NB4 (cell line): ENCODE results near the gene ANKRD39.

Experiments
- DNase-seq: peaks from one replicate; pipeline ENCODE4 v3.0.0; 2010; ENCODE audit warnings: low read depth
- H3K4me3 ChIP-seq: one replicate; pipeline ENCODE4 v1.5.1; 2011; ENCODE audit warnings: mild to moderate bottlenecking, low read depth, low read length, moderate library complexity
- CTCF ChIP-seq: IDR thresholded peaks from one replicate; pipeline ENCODE4 v1.5.1; 2012; ENCODE audit warnings: low read depth, low read length
- MAX ChIP-seq: IDR thresholded peaks from 2 replicates; pipeline ENCODE4 v1.6.1; 2011; ENCODE audit warnings: low read depth, low read length
- MYC ChIP-seq: IDR thresholded peaks from 2 replicates; pipeline ENCODE4 v1.6.1; 2011; ENCODE audit warnings: low read depth, low read length
- POLR2A ChIP-seq: IDR thresholded peaks from 2 replicates; pipeline ENCODE4 v1.6.1; 2011; ENCODE audit warnings: mild to moderate bottlenecking; ENCODE audit not compliant: insufficient read length; ENCODE audit errors: extremely low read depth

The ANKRD39 gene

GRCh38 chr2:96815326-96816126 is 42.3 kb downstream of the ANKRD39 start:
- peak overlapping the region; percentile 72 for H3K4me3 ChIP-seq
- DNase-seq, result no peak
- peak; percentile 70; the same call in 1 of the 2 replicates for TF ChIP-seq MAX
- TF ChIP-seq POLR2A, result no peak
- peak; percentile 46; the same call in 1 of the 2 replicates for TF ChIP-seq MYC

- DNase-seq, result no peak
- TF ChIP-seq POLR2A (no peak), CTCF (no peak), MYC (no peak), MAX (no peak)
- no peak overlapping the region for H3K4me3 ChIP-seq
Measured at GRCh38 chr2:96813656-96814055, 44.2 kb downstream of the ANKRD39 start.

- DNase-seq, result no peak
- no peak for TF ChIP-seq MYC
- H3K4me3 ChIP-seq, result no peak overlapping the region
Measured at GRCh38 chr2:96811917-96812316, 45.9 kb downstream of the ANKRD39 start.

- no peak overlapping the region for H3K4me3 ChIP-seq
- DNase-seq, result no peak
- TF ChIP-seq POLR2A (no peak), CTCF (no peak), MYC (no peak), MAX (no peak)
Measured at GRCh38 chr2:96810783-96811192, 47.0 kb downstream of the ANKRD39 start.

- DNase-seq, result no peak
- TF ChIP-seq POLR2A, result no peak
- no peak for TF ChIP-seq MAX
- TF ChIP-seq MYC, result no peak
- TF ChIP-seq CTCF, result no peak
- no peak overlapping the region for H3K4me3 ChIP-seq
Measured at GRCh38 chr2:96809951-96810782, 47.6 kb downstream of the ANKRD39 start.

GRCh38 chr2:96809216-96809882 is 48.5 kb downstream of the ANKRD39 start:
- TF ChIP-seq MAX (no peak), POLR2A (no peak), CTCF (no peak), MYC (no peak)
- DNase-seq, result no peak
- no peak overlapping the region for H3K4me3 ChIP-seq
